DMS79 treated with DMSO at 0.1 percent for 48 hours (cell line): ENCODE data around the gene DUOX1.

Experiments
- DNase-seq: peaks from one replicate; lab custom pipeline; 2025; lab: John Stamatoyannopoulos, UW

The DUOX1 gene

DNA sequence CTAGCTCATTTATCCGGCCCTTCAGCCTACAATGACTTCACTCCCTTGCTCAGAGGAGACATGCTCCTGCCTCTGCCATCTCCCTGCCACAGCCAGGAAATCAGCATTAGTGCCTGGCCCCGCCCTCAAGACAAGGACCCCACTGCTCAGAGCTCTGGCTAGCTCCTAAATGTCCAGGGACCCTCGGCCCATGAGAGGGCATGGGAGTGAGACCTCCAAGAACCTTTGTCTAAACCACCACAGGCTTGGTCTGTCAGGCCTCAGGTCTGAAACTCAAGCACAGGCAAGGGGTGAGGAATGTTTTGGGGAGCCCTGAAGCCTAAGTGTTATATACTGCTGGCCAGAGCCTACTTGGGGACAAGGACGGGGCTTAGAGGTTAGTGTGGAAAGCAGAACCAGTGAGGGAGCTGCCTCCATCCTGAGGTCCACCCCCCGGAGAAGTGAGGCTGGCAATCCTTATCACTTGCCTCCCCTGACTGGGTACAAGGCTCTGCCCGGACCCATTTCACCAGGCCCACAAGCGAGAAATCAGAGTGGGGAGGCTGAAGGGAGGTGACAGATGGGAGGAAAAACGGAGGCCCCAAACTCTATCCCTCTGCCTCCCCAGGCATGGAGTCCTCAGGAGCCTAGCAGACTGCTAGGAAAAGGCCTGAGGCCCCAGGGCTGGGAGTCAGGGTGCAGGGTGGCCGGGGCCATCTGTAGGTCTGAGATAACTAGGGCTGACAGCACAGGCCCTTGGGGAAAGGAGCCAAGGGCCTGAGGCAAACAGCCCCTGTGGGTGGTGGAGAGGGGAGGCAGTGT lies 39.2 kb downstream of the DUOX1 start:
- no peak for DNase-seq

DNA sequence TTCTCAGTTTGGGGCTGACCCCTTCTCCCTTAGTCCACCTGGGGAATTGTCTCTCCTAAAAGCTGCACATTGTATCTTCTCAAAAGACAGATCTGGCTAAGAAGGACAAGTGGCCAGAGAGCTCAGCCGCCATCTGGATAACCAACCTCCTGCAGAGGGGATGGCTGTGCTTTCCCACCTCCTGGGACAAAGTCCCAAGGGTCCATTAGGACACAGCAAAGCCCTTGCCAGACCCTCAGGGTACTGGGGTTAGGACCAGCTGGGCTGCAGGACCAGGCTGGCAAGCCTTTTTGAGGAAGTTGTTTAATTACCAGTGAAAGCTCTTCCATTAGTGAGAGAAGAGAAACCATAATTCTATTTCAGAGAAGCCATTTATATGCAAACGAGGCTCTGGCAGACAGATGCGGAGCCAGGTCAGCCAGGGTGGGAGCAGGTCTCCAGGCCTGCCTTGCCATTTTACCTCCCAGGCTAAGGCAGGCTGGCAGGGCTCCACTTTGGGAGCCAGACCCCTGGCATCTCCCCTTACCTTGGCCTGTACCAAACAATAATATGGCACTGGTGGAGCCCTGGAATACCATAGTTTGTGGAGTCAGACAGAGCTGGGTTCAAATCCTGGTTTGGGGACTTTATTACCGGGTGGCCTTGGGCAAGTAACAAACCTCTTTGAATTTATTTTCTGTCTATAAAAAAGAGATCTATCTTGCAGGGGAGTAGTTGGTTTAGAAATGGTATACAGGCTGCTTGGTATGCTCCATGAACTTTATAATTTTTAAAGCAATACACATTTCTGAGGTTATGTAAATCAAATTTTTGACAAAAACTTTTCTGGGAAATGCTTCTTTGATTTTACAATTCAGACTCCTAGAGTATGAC lies 40.0 kb downstream of the DUOX1 start:
- no peak for DNase-seq

DNA sequence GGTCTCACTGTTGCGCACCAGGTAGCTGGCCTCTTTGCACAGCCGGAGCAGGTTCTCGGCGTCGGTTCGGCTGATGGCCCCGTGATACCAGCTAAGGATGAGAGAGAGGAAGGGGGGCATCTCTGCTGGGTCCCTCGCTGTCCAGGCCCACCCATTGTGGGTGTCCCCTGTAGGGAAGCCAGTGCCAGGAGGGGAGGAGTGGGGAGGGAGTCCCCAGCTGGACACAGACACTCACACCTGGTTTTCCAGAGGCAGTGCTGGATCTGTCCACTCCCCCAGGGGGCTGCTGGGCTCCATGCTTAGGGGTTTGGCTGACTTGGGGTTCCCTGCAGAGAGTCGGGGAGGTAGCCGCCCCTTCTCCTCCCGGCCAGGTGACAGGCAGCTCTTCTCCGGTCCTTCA lies 42.1 kb downstream of the DUOX1 start:
- DNase-seq = no peak

DNA sequence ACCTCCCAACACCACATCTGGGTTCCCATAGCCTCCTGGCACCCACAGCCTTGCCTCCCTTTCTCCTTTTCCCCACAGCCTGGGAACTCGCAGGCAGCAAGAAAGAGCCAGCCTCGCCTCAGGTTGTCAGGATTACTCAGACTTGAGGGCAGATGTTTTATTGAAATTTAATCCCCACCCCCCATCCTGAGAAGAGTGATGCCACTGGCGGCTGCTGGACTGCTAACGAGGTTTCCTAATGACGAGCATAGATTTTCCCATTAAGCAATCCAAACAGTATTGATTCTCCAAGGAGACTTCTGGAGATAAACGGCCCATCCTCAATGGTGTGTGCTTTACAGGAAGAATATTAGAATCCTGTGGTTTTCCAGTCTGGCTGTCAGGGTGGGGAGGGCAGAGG lies 44.3 kb downstream of the DUOX1 start:
- no peak for DNase-seq

DNA sequence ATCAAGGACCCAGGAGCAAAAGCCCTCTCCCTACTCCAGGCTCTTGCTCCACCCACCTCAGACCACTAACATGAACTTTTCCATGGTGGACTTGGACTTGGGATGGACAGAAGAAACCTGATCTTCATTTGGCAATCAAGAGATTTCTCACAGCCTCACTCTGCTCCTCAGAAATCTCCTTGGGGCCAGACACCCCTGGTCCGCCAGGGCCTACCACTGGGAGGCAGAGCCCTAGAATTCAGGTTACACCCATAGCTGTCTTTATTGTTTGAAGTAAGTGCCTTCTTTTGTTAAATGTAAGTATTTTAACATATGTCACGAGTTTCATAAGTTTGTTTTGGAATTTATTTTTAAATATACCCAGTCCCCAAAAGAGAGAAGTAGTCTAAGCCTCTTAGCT lies 44.8 kb downstream of the DUOX1 start:
- no peak for DNase-seq

DNA sequence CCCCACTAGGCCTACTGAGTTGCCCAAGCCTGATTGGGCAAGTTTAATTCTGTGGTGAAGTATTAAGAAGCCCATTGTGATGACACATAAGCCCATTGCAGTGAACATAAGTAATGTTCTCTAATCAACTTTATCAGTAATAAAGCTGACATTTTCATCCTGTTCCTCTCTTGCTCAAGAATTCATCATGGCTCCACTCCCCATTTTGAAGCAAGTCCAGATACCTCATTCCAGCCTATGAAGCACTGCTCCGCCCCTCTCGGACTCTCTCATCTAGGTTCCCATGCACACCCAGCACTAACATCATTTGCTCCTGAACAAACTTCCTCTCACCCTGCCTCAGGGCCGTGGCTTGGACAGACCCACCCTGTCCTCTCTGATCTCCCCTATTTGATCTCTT lies 47.5 kb downstream of the DUOX1 start:
- DNase-seq = no peak

DNA sequence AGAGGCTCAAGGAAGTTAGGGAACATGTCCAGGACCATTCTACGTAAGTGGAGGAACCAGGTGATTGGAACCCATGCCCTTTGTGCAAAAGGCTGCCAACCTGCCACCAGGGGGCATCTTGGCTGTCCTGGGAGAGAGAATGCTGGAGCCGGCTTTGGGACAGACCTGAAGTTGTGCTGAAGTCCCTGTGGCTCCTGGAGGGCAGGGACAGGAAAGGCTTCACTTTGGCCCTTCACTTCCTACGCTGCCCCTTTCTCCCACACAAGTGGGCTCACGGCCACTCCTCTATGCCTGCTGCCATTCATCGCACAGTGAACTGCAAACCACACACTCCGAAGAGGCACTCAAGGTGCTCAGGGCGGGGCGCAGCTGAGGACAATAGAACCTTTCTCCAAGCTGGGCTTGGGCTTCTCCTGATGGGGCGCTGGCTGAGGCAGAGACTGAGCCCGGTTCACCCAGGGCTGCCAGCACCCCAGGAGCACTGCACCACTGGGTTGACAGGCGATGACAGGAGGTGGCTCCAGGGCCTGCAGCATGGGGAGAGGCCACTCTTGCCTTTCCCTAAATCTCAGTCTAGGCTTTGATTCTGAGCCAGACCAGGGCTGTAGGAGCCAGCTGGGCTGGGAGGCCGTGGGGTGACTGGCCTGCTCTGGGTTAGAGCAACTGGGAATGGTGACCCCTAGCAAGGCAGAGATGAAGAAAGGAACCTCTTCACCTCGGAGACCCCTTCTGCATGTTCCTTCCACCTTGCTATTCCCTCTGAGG lies 49.6 kb downstream of the DUOX1 start:
- peak; percentile 47 for DNase-seq

DNA sequence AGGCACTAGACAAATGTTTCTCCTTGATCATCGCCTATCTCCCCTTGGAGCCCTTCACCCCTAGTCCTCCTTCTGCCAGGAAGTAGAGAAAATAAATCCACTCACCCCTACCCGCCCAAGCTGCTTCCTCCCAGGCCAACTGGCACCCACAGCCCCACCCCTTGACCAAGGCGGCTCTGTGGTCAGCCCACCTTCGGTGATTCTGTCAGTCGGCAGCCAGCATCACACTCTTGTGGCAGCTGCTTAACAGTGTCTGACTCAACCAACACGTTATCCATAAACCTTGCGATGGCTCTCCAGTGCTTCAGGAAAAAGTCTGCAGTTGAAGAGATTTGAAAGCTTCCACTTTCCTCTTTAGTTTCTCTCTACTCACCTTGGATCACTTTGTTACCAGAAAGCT lies 50.4 kb downstream of the DUOX1 start:
- no peak for DNase-seq

DNA sequence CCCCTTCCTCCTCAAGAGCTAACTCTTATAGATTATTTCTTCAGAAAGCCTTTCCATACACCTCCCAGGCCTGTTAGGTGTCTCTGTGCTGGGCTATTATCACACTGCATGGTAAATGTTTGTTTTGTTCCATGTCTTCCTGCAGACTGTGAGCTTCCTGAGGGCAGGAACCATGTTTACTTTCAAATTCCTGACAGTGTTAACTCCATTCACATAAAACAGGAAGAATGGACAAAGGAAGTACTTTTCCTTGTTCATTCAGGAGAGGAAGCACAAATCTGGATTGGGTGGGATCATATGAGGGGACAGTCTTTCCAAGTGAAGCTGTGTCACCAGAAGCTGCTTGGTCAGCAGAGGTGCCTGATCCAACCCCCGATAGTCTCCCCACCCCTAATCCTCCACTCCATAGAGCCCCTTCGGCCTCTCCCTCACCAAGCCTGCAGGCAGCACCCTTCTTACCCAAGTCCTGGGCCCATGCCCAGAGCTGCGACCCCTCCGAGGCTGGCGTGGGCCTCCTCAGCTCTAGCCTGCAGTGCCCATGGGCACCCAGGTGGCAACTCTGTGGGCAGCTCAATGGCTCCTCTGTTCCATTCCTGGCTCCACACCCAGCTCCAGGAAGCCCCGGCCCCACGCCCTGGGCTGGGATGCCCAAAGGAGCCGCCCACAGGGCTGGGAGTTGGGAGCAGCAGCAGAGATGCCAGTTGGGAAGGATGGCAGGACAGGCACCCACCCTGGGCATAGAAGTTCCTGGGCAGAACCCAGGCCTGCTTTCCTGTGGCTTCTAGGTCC lies 51.0 kb downstream of the DUOX1 start:
- DNase-seq = no peak

DNA sequence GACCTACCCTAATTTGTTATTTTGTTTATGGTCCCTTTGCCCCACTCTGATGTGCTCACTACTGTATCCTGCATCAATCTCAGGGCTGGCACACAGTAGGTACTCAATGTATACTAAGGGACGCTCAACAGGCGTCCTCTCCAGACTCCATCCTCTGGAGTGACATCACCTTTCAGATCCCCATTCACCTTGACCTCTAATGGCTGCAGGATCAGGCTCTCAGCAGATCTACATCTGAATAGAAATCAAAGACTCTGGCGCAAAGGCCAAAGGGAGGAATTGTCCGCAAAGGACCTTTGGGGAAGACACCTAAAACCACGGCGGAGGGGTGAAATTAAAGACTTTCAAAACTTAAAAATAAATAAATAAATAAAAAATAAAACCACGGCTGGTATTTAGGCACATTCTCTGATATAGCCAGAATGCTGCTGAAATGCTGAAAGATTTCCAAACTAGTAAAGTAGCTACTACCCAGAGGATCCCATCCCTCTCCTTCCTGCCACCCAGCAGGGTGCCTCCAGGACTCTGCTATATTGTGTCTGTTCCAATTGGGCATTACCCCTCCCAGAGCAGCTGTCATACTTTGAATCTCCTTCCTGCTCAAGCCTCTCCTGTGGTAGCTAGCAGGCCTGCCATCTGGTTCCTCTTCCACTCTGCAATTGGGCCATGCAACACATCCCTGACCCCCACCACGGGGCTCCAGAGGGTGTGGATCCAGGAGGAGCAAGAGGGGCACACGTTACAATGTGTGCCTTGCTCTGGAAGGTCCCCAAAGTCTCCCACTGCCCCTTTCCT lies 51.9 kb downstream of the DUOX1 start:
- DNase-seq = no peak

DNA sequence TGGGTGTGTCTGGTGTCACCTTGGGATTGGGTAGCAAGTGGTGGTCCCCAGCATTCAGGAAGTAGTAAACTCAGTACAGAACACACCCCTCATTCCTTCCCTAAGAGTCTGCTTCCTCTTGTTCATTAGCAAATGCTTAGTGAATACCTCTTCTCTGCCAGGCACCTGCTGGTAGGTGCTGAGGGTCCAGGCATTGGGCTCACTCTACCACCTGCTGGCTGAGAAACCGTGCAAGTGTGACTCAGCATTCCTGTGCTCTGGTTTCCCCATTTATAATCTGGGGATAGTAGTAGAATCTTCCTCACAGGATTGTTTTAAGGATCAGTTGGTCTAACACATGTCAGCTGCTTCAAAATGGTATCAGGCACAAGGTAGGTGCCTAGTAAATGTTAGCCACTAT lies 53.2 kb downstream of the DUOX1 start:
- no peak for DNase-seq

DNA sequence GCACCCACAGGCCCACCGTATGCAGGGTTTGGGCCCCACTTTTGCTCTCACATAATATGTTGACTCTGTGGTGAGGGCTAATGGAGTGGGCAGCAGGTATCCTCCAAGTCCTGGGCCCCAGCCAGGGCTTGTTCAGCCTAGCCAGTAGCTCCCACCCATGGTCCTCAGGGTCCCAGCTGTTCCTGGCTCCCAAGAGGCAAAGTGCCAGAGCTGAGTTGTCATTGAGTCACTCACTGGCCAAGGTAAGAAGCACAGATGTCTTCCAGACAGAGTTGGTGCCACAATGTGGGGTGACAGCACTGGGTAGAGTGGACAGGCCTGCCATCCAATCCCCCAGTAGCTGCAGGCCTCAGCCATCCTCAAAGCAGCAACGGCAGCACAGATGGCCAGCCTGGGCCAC lies 53.7 kb downstream of the DUOX1 start:
- DNase-seq = no peak

DNA sequence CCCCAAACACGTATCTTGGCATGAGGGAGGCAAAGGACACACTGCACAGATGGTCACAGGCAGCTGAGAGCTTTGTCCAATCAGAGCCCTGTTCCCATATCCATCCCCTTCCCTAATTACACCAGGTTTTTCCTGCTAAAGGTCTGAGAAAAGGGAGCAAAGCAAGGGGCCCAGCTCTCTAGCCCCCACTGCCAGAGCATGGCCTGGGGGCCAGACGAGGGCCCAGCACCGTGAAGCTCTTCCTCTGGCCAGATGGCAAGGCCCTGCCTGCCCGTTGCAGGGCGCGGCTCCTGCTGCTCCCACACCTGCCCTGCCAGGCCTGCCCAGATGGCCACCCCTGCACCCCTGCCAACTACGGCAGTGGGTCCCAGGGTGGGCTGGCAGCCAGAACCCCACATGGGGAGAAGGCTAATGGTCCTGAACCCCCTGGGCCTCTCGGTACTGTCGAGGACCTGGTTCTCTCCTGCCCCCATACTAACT lies 54.8 kb downstream of the DUOX1 start:
- no peak for DNase-seq

DNA sequence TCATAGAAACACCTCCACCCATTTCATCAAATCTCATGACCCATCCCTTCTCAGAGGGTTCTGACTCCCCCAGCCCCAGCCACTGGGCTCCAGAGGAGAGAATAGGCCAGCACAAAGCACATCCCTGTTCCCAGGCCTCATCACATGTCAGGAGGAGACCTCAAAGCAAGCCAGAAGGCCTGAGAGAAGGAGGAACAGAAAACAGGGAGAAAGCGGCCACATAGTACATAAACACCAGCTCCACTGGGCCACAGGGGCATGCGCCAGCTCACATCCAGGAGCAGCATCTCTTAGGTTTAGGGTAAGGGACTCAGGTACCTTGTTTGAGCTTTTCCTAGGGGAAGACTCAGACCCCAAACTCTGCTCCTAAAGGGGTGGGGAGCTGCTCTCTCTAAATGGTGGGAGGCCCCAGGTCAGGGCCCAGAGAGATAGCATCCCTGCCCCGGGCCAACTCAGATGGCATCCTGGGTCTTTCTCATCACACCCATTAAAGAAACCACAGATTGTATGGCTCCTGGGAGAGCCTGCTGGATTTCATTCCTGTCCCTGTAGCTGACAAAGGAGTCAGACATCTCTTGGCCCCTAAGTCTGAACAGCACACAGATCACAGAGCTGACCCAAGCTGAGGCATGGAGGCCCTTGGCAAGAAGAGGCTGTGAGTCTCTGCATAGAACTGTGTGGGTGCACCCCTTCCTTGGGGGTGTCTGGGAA lies 55.4 kb downstream of the DUOX1 start:
- DNase-seq = no peak

DNA sequence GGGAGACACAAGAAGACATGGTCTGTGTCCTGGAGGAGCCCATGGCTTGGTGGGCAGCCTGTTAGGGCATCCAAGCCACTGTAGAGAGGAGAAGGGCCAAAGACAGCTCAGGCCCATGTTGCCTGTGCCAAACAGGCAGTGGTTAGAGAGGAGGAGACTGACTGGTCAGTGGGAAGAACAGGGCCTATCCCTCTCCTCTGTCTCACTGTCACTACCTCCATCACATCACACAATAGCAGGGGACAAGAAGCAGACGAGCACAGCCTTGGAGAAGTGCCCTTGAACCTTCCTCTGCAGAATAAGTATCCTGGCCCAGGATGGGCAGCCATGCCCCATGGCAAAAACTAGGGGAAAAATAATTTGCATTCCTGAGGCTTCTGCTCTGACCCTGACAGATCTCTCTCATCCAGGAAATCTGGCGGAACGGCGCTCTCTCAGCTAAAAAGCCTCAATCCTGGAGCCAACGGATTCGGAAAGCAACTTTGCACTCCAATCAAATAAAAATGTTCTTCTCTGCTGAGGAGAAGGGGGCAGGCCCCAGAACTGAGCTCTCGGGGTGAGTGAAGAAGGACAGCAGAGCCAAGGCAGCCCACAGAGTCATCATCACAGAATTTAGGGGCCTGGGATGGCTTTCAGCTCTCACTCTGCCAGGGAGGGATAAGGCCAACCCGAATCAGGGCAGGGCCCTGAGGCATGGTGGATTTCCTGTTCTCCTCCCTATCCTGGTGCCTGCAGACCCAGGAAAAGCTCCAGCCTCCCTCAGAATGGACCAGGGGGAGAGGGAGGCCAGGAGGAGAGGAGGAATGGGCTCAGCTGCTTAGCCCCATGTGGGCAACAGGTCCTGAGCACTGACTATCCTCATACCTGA lies 56.3 kb downstream of the DUOX1 start:
- DNase-seq = no peak

DNA sequence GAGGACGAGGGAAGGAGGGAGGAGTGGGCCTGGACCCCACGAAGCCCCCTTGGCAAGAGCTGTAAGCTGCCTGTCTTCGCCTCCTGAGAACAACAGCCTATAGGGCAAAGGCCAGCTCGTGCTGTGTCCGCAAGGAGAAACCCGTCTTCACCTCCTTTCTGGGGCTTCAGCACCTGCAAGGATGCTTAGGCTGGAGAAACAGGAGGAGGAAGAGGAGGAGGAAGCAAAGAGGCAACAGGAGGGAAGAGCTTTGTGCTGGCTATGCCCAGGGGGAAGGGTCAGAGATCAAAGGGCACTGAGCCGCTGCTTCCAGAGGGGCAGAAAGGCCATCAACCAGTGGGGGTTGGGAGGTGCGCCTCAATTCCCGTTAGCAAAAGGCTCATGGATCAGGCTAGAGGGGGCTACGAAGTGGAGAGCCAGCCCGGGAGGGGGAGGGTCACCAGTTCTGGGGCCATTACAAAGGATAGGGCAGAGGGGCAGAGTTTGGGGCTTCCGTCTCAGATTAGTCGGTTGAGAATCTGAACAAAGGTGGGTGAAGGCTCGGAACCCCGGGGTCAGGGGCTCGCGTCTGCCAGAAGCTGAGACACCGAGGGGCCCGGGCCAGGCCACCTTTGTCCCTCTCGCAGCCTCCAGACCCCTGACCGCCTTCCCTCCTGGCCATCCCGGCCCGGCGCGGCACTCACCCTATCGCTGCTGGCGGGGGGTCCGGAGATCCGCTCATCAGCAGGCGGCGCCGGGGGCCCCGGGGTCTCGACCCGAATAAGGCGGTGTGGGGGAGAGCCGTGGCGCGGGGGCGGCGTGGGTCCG lies 57.2 kb downstream of the DUOX1 start:
- no peak for DNase-seq

DNA sequence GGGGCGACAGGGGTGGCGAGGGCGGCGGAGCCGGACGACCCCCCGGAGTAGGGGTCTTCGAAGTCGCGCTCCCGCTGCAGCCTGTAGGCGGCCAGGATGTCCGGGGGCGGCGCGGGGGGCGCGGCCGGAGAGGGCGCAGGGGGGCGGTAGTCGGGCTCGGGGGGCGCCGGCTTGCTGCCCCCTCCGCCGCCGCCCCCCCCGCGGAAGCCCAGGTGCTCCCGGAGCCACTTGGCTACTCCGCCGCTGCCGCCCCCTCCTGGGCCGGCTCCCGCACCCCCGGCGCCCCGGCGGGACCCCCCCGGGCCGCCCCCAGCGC lies 57.7 kb downstream of the DUOX1 start:
- DNase-seq = no peak
